Esophagus muscularis mucosa (tissue), 4 donors: ENCODE measurements around the gene SH3BGRL2.

Experiments
- CTCF ChIP-seq, 3 experiments: fragments of 200-600 bp in 2 of 3; fragments of 450-650 bp in 1 of 3; sonication (generic) in 2 of 3; IDR thresholded peaks; one replicate each; pipeline ENCODE4 v1.5.1; 2017 to 2019; ENCODE audit warnings: antibody characterized with exemption in 3 of 3, mild to moderate bottlenecking in 2 of 3, moderate library complexity in 1 of 3
- EP300 ChIP-seq: sonication (generic); formaldehyde crosslinking; IDR thresholded peaks from one replicate; pipeline ENCODE4 v1.6.1; 2017; ENCODE audit warnings: antibody characterized with exemption
- POLR2A ChIP-seq: fragments of 450-650 bp; IDR thresholded peaks from one replicate; pipeline ENCODE4 v1.6.1; 2017; ENCODE audit warnings: antibody characterized with exemption, moderate library complexity, mild to moderate bottlenecking, low read depth
- POLR2AphosphoS5 ChIP-seq, 2 donors: sonication (generic); formaldehyde crosslinking; IDR thresholded peaks; one replicate each; pipeline ENCODE4 v1.6.1; 2017; ENCODE audit warnings: antibody characterized with exemption in 2 of 2

- no peak for TF ChIP-seq CTCF (IDR thresholded peaks at IDR 0.05)
- no peak for TF ChIP-seq POLR2A
- TF ChIP-seq EP300, result no peak
- TF ChIP-seq POLR2AphosphoS5 (IDR thresholded peaks at IDR 0.05), result no peak
Measured at GRCh38 chr6:79706527-79706926, 75.4 kb downstream of the SH3BGRL2 start.
